HCT116 (cell line): ENCODE data around the gene THSD4. TPM values are rescaled to one million over a fixed set of nuclear protein-coding genes. Genes with fewer than 3 reads are reported as not detected.

Source experiments
- ATAC-seq: fragments of 200-7000 bp; cut with Tn5 transposase; 2 replicates; pipeline ENCODE4 v1.9.1; 2020; ENCODE audit warnings: mild to moderate bottlenecking, moderate library complexity
- BruUV-seq: library from RNA; stranded (reverse); fragments of 400-500 nt; replicated peaks from 2 replicates; lab custom pipeline; 2021; lab: Mats Ljungman, UMichigan
- CTCF ChIA-PET: fragments of 300-600 bp; sonication (Branson Sonifier 250); formaldehyde crosslinking; loops from one replicate; lab custom pipeline; 2021; ENCODE audit warnings: antibody characterized with exemption; lab: Charles Lee
- POLR2A ChIA-PET: fragments of 300-600, 350-600 bp; sonication (Branson Sonifier 250); formaldehyde crosslinking; loops from one replicate; lab custom pipeline; 2021; ENCODE audit warnings: antibody characterized with exemption; lab: Charles Lee
- RAD21 ChIA-PET, 2 experiments: fragments of 300-600 bp; sonication (Branson Sonifier 250); formaldehyde crosslinking; loops; one replicate each; lab custom pipeline; 2023; ENCODE audit warnings: low total read pairs in 2 of 2; ENCODE audit not compliant: uncharacterized antibody in 2 of 2, unreplicated experiment in 2 of 2, low non-redundant PET in 1 of 2; lab: Charles Lee
- DNase-seq: peaks from one replicate; pipeline ENCODE4 v3.0.0-alpha.2; 2010; ENCODE audit warnings: low read depth, low spot score
- H2AFZ ChIP-seq: fragments of 200-600 bp; shearing (Covaris generic), sonication (generic); 2 replicates; pipeline ENCODE4 v1.6.1; 2017; ENCODE audit warnings: low read depth, mixed run types, mixed read lengths, antibody characterized with exemption, low read length; ENCODE audit not compliant: poor library complexity, severe bottlenecking
- H3K27ac ChIP-seq: 2 replicates; pipeline ENCODE4 v1.5.1; 2012; ENCODE audit warnings: low read depth, low read length
- H3K27me3 ChIP-seq: fragments of 200-600 bp; sonication (generic); 2 replicates; pipeline ENCODE4 v1.6.1; 2016; ENCODE audit warnings: mixed run types, low read length, mixed read lengths; ENCODE audit not compliant: insufficient read depth
- H3K36me3 ChIP-seq, 2 experiments: fragments of 200-500 bp in 1 of 2; fragments of 200-600 bp in 1 of 2; sonication (Bioruptor generic) in 1 of 2; sonication (generic) in 1 of 2; 2 replicates each; pipeline versions ENCODE4 v1.5.1 to v1.6.1; 2014 to 2016; ENCODE audit warnings: low read length in 2 of 2, inconsistent platforms in 1 of 2, mixed read lengths in 1 of 2, mixed run types in 1 of 2; ENCODE audit not compliant: insufficient read depth in 2 of 2, control insufficient read depth in 1 of 2
- H3K4me1 ChIP-seq, 2 experiments: fragments of 200-600 bp in 1 of 2; sonication (generic) in 1 of 2; 2 replicates each; pipeline versions ENCODE4 v1.5.1 to v1.6.1; 2012 to 2017; ENCODE audit warnings: low read length in 2 of 2, inconsistent platforms in 1 of 2, mild to moderate bottlenecking in 1 of 2, mixed read lengths in 1 of 2, mixed run types in 1 of 2, moderate library complexity in 1 of 2; ENCODE audit not compliant: insufficient read depth in 2 of 2, control insufficient read depth in 1 of 2
- H3K4me2 ChIP-seq: fragments of 200-600 bp; sonication (generic); 2 replicates; pipeline ENCODE4 v1.6.1; 2017; ENCODE audit warnings: mixed run types, low read length, mixed read lengths
- H3K4me3 ChIP-seq, 2 experiments: fragments of 200-600 bp in 1 of 2; sonication (generic) in 1 of 2; replicated peaks in 1 of 2; 2 replicates each; pipeline ENCODE4 v1.5.1; 2011 to 2016; ENCODE audit warnings: low read length in 2 of 2, control low read depth in 1 of 2, low read depth in 1 of 2, mild to moderate bottlenecking in 1 of 2, mixed read lengths in 1 of 2, mixed run types in 1 of 2
- H3K79me2 ChIP-seq: fragments of 200-600 bp; sonication (generic); 2 replicates; pipeline ENCODE4 v1.6.1; 2017; ENCODE audit warnings: mild to moderate bottlenecking, mixed run types, low read length, moderate library complexity, mixed read lengths; ENCODE audit not compliant: insufficient read depth
- H3K9ac ChIP-seq: fragments of 200-600 bp; sonication (generic); 2 replicates; pipeline ENCODE4 v1.6.1; 2016; ENCODE audit warnings: low read length, mixed read lengths
- H3K9me2 ChIP-seq: fragments of 200-600 bp; sonication (generic), shearing (Covaris generic); 2 replicates; pipeline ENCODE4 v1.6.1; 2017; ENCODE audit warnings: mixed run types, mild to moderate bottlenecking, moderate library complexity; ENCODE audit not compliant: insufficient read depth
- H3K9me3 ChIP-seq, 2 experiments: fragments of 200-500 bp in 1 of 2; fragments of 200-600 bp in 1 of 2; sonication (Bioruptor generic) in 1 of 2; sonication (generic) in 1 of 2; 2 replicates each; pipeline ENCODE4 v1.6.1; 2014 to 2017; ENCODE audit warnings: low read length in 2 of 2, mixed read lengths in 2 of 2, inconsistent platforms in 1 of 2, low read depth in 1 of 2, mild to moderate bottlenecking in 1 of 2, mixed run types in 1 of 2, moderate library complexity in 1 of 2; ENCODE audit not compliant: control insufficient read depth in 1 of 2, insufficient read depth in 1 of 2
- H4K20me1 ChIP-seq: fragments of 200-600 bp; sonication (generic), shearing (Covaris generic); 2 replicates; pipeline ENCODE4 v1.6.1; 2017; ENCODE audit warnings: mixed run types, mild to moderate bottlenecking, moderate library complexity; ENCODE audit not compliant: insufficient read depth
- CBX3 ChIP-seq: IDR thresholded peaks from 2 replicates; pipeline ENCODE4 v1.6.1; 2012; ENCODE audit warnings: low read depth
- CEBPB ChIP-seq: IDR thresholded peaks from 2 replicates; pipeline ENCODE4 v1.6.1; 2012; ENCODE audit warnings: low read depth
- EGR1 ChIP-seq: IDR thresholded peaks from 2 replicates; pipeline ENCODE4 v1.6.1; 2012; ENCODE audit warnings: low read depth
- ELF1 ChIP-seq: IDR thresholded peaks from 2 replicates; pipeline ENCODE4 v1.6.1; 2012; ENCODE audit warnings: low read depth, borderline replicate concordance
- EZH2phosphoT487 ChIP-seq: fragments of 200-600 bp; IDR thresholded peaks from 2 replicates; pipeline ENCODE4 v1.6.1; 2018; ENCODE audit warnings: antibody characterized with exemption, borderline replicate concordance
- FOSL1 ChIP-seq: IDR thresholded peaks from 2 replicates; pipeline ENCODE4 v1.6.1; 2012; ENCODE audit warnings: low read depth
- JUND ChIP-seq: IDR thresholded peaks from 2 replicates; pipeline ENCODE4 v1.6.1; 2012
- MAX ChIP-seq: IDR thresholded peaks from 2 replicates; pipeline ENCODE4 v1.6.1; 2012
- POLR2A ChIP-seq: IDR thresholded peaks from 2 replicates; pipeline ENCODE4 v1.7.0; 2011; ENCODE audit warnings: borderline replicate concordance; ENCODE audit not compliant: insufficient read depth, insufficient read length; ENCODE audit errors: extremely low read depth
- POLR2AphosphoS5 ChIP-seq: IDR thresholded peaks from 2 replicates; pipeline ENCODE4 v1.6.1; 2011; ENCODE audit warnings: mild to moderate bottlenecking, low read depth, low read length, moderate library complexity
- RAD21 ChIP-seq: IDR thresholded peaks from 2 replicates; pipeline ENCODE4 v1.6.1; 2012; ENCODE audit warnings: low read depth, mild to moderate bottlenecking
- SIN3A ChIP-seq: IDR thresholded peaks from 2 replicates; pipeline ENCODE4 v1.6.1; 2012; ENCODE audit warnings: low read depth
- SP1 ChIP-seq: IDR thresholded peaks from 2 replicates; pipeline ENCODE4 v1.6.1; 2012; ENCODE audit warnings: low read depth
- SRF ChIP-seq: IDR thresholded peaks from 2 replicates; pipeline ENCODE4 v1.6.1; 2012; ENCODE audit warnings: low read depth
- ZNF274 ChIP-seq: fragments of 200-500 bp; sonication (Bioruptor generic); IDR thresholded peaks from 2 replicates; pipeline ENCODE4 v1.6.1; 2014; ENCODE audit warnings: mild to moderate bottlenecking, low read depth, low read length, inconsistent platforms
- intact Hi-C: fragments of 100-400 bp; cut with micrococcal nuclease; formaldehyde crosslinking; loops from 2 replicates; pipeline ENCODE4 v1.10.0; 2022
- total RNA-seq: library from RNA; stranded (reverse); gene quantifications from one replicate; pipeline ENCODE4 v1.2.1, GENCODE V29; 2021; ENCODE audit not compliant: unreplicated experiment
- TF ChIP-seq, protein P1 (sequence below): IDR thresholded peaks from 2 replicates; pipeline ENCODE4 v1.6.1; 2011; ENCODE audit warnings: mild to moderate bottlenecking, low read length, moderate library complexity; ENCODE audit not compliant: insufficient replicate concordance; ENCODE audit errors: extremely low read depth

The THSD4 gene
- total RNA-seq, 1 experiment from 2014 or later = 30.5 TPM

- H4K20me1 ChIP-seq = no peaks in the 10 kb centered on the region
- no peaks in the 10 kb centered on the region for H3K36me3 ChIP-seq
- H3K4me2 ChIP-seq = no peak overlapping the region
- no peak overlapping the region for H3K4me3 ChIP-seq
- H3K27ac ChIP-seq = no peak overlapping the region
- TF ChIP-seq ELF1 (no peak), SP1 (no peak), ZNF274 (no peak), CBX3 (no peak), RAD21 (no peak), SRF (no peak)
- TF ChIP-seq, all 23 proteins: peak for 0
- H2AFZ ChIP-seq = no peak overlapping the region
- H3K27me3 ChIP-seq = no peaks in the 10 kb centered on the region
- peaks cover 8 to 18% of the 10 kb centered on the region in 2 experiments; a peak in 3 of 4 replicates for H3K4me1 ChIP-seq
- ATAC-seq (no peak), DNase-seq (no peak)
- BruUV-seq = no TSS peak
- no peaks in the 10 kb centered on the region for H3K9me3 ChIP-seq
- no peak overlapping the region for H3K9ac ChIP-seq
- H3K79me2 ChIP-seq = no peaks in the 10 kb centered on the region
- POLR2A ChIA-PET = no interaction called here
- H3K9me2 ChIP-seq = no peaks in the 10 kb centered on the region
- CTCF ChIA-PET = interaction anchor here (0.6 kb wide), 1 partner anchor 9 kb away, joined by 3 read pairs; no protein-coding TSS in a partner anchor
- RAD21 ChIA-PET = no interaction called here
- intact Hi-C loops = no loop called here
Observed at GRCh38 chr15:71341811-71342550, 226.7 kb downstream of the THSD4 start.

DNA sequence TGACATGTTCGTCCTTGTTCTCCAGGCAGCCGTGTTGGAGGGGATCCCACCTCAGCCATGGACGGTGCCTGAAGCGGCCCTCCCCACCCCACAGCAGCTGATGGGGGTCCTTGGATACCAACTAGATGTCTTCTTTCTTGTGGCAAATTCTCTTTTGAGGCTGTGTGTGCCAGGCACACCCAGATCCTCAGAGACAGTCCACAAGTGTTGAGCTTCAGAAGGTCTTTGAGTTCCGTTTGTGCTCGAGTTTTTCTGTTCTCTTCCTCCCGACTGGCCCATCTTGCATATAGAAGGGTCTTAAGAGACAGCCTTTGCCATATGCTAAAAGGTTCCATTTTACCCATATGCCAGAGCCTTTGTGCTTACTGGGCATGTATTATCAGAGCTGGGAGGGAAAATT lies 227.4 kb downstream of the THSD4 start:
- H4K20me1 ChIP-seq = no peaks in the 10 kb centered on the region
- ATAC-seq = no peak
- intact Hi-C loops = no loop called here
- H3K4me3 ChIP-seq = no peak overlapping the region
- TF ChIP-seq JUND (no peak), POLR2AphosphoS5 (no peak), CEBPB (no peak), SIN3A (no peak), MAX (no peak), ELF1 (no peak), EGR1 (no peak), SP1 (no peak), FOSL1 (no peak), POLR2A (no peak), RAD21 (no peak), EZH2phosphoT487 (no peak)
- TF ChIP-seq, protein P1, sequence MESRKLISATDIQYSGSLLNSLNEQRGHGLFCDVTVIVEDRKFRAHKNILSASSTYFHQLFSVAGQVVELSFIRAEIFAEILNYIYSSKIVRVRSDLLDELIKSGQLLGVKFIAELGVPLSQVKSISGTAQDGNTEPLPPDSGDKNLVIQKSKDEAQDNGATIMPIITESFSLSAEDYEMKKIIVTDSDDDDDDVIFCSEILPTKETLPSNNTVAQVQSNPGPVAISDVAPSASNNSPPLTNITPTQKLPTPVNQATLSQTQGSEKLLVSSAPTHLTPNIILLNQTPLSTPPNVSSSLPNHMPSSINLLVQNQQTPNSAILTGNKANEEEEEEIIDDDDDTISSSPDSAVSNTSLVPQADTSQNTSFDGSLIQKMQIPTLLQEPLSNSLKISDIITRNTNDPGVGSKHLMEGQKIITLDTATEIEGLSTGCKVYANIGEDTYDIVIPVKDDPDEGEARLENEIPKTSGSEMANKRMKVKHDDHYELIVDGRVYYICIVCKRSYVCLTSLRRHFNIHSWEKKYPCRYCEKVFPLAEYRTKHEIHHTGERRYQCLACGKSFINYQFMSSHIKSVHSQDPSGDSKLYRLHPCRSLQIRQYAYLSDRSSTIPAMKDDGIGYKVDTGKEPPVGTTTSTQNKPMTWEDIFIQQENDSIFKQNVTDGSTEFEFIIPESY = no peak
- H3K9me2 ChIP-seq = no peaks in the 10 kb centered on the region
- no peak for DNase-seq
- H3K4me1 ChIP-seq = peaks cover 2 to 12% of the 10 kb centered on the region in 2 experiments; a peak in 2 of 4 replicates
- no peaks in the 10 kb centered on the region for H3K36me3 ChIP-seq
- BruUV-seq = no TSS peak
- ChIA-PET CTCF (interaction anchor here (0.6 kb wide), 1 partner anchor 10 kb away, joined by 3 read pairs; no protein-coding TSS in a partner anchor), RAD21 (no interaction called here), POLR2A (no interaction called here)
- H3K27ac ChIP-seq = no peak overlapping the region
- H3K9me3 ChIP-seq = no peaks in the 10 kb centered on the region
- no peak overlapping the region for H3K4me2 ChIP-seq
- no peak overlapping the region for H2AFZ ChIP-seq
- H3K9ac ChIP-seq = no peak overlapping the region
- no peaks in the 10 kb centered on the region for H3K79me2 ChIP-seq
- no peaks in the 10 kb centered on the region for H3K27me3 ChIP-seq
